K562 (cell line): ENCODE measurements around the gene WDR45B. TPM values are rescaled to one million over a fixed set of nuclear protein-coding genes. Genes with fewer than 3 reads are reported as not detected.

Source experiments
- CBX1 ChIP-seq: sonication (generic); IDR thresholded peaks from 2 replicates; pipeline ENCODE4 v1.6.1; 2016; ENCODE audit warnings: antibody characterized with exemption, low read depth, mild to moderate bottlenecking
- CCAR2 ChIP-seq: fragments of 200-400 bp; formaldehyde crosslinking; IDR thresholded peaks from 2 replicates; pipeline ENCODE4 v1.6.1; 2017; ENCODE audit warnings: mild to moderate bottlenecking, low read depth, low read length
- CGGBP1 ChIP-seq: fragments of 250-450 bp; sonication (Bioruptor Pico); IDR thresholded peaks from 2 replicates; pipeline ENCODE4 v1.9.0; 2021; ENCODE audit warnings: mild to moderate bottlenecking
- HNRNPL ChIP-seq: fragments of 200-400 bp; formaldehyde crosslinking; IDR thresholded peaks from 2 replicates; pipeline ENCODE4 v1.6.1; 2017; ENCODE audit warnings: low read depth, mild to moderate bottlenecking, low read length
- KLF16 ChIP-seq: IDR thresholded peaks from 2 replicates; pipeline ENCODE4 v1.6.1; 2016; ENCODE audit warnings: antibody characterized with exemption
- MAZ ChIP-seq, 2 experiments: fragments of 450-650 bp in 1 of 2; sonication (generic) in 1 of 2; formaldehyde crosslinking; IDR thresholded peaks in 1 of 2; conservative IDR thresholded peaks in 1 of 2; 2 replicates each; pipeline versions ENCODE4 v1.4.0 to v1.5.0; 2020; ENCODE audit warnings: mild to moderate bottlenecking in 1 of 2, missing genetic modification reagents in 1 of 2
- THAP12 ChIP-seq: fragments of 250-450 bp; sonication (Bioruptor Pico); IDR thresholded peaks from 2 replicates; pipeline ENCODE4 v1.9.0; 2021; ENCODE audit warnings: mild to moderate bottlenecking, inconsistent platforms
- ZBED1 ChIP-seq: IDR thresholded peaks from 2 replicates; pipeline ENCODE4 v1.6.1; 2014
- ZNF217 ChIP-seq: sonication (generic); formaldehyde crosslinking; IDR thresholded peaks from 2 replicates; pipeline ENCODE4 v1.8.0; 2022; ENCODE audit warnings: mild to moderate bottlenecking, missing genetic modification reagents
- polyA plus RNA-seq, 8 experiments: library from polyadenylated mRNA; depleted of rRNA in 4 of 8; stranded (reverse) in 5 of 8; unstranded in 3 of 8; fragments of >200 nt; fragmentation: Nextera tagmentation in 2 of 8; fragmentation: Illumina TruSeq in 1 of 8; extraction: Ambion mirVana in 2 of 8; extraction: Trizol in 1 of 8; gene quantifications; 2 replicates each; pipeline versions ENCODE4 v1.2.1 to v1.2.3, GENCODE V29; 2011 to 2014; ENCODE audit warnings: inconsistent platforms in 1 of 8, missing spikeins in 1 of 8
- total RNA-seq, 7 experiments: library from RNA; depleted of rRNA in 6 of 7; stranded (reverse); fragments of >200 nt in 6 of 7; fragmentation: Illumina TruSeq in 2 of 7; extraction: Trizol in 2 of 7; gene quantifications; 2 replicates each; pipeline versions ENCODE4 v1.2.1 to v1.2.3, GENCODE V29; 2011 to 2021; ENCODE audit warnings: low replicate concordance in 1 of 7
- TF ChIP-seq, protein P1 (sequence below): sonication (generic); formaldehyde crosslinking; IDR thresholded peaks from 2 replicates; pipeline ENCODE4 v1.8.0; 2022; ENCODE audit warnings: missing genetic modification reagents, mild to moderate bottlenecking, borderline replicate concordance

WDR45B gene
- total and polyA plus RNA-seq, 9 of the 15 experiments (the other 6 are each of a cell fraction or from before 2014, with no cell fraction given) = 0.72 to 74.4 (median 35.9) TPM

DNA sequence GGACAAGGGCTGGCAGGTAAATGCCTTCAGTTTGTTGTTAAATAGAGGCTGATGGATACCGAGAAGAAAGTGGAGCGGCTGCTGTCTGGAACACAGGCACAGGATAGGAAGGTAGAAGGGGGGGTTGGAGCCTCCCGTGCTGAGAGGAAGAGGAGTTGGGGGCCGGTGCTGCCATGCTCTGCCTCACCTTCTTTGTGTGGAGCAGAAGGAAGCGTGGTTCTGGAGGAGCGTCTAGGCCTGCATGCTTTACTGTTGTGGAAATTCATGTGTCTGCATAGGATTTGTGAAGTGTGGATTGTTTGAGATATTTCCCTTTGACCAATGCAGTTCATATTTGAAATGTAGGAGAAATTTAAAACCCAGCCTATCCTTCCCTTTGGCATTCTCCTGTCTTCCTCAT lies 76.4 kb downstream of the WDR45B start (continued):
- TF ChIP-seq CGGBP1 (CRISPR knock-in tag) = no peak
- TF ChIP-seq, protein P1, sequence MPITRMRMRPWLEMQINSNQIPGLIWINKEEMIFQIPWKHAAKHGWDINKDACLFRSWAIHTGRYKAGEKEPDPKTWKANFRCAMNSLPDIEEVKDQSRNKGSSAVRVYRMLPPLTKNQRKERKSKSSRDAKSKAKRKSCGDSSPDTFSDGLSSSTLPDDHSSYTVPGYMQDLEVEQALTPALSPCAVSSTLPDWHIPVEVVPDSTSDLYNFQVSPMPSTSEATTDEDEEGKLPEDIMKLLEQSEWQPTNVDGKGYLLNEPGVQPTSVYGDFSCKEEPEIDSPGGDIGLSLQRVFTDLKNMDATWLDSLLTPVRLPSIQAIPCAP = no peak
- no peak for TF ChIP-seq HNRNPL
- no peak for TF ChIP-seq ZBED1
- TF ChIP-seq THAP12 = no peak
- TF ChIP-seq ZNF217 = no peak
- no peak for TF ChIP-seq MAZ (CRISPR knock-in tag; conservative IDR thresholded peaks at IDR 0.05 in 1 of 2, IDR thresholded peaks at IDR 0.05 in 1 of 2)
- no peak for TF ChIP-seq CBX1
- TF ChIP-seq KLF16 = no peak
- no peak for TF ChIP-seq CCAR2
